GM21381 (cell line): Measurements from ENCODE around the gene GMEB2.
"Not testable (repeated sequence)": the region's sequence is repeated elsewhere in the genome, so short reads cannot be mapped to it uniquely, and the experiment has no call there.

Source experiments
- ATAC-seq: cut with Tn5 transposase; IDR thresholded peaks from one replicate; pipeline ENCODE4 v1.9.1; 2021; ENCODE audit warnings: mild to moderate bottlenecking, moderate library complexity; ENCODE audit not compliant: unreplicated experiment

GMEB2 gene

DNA sequence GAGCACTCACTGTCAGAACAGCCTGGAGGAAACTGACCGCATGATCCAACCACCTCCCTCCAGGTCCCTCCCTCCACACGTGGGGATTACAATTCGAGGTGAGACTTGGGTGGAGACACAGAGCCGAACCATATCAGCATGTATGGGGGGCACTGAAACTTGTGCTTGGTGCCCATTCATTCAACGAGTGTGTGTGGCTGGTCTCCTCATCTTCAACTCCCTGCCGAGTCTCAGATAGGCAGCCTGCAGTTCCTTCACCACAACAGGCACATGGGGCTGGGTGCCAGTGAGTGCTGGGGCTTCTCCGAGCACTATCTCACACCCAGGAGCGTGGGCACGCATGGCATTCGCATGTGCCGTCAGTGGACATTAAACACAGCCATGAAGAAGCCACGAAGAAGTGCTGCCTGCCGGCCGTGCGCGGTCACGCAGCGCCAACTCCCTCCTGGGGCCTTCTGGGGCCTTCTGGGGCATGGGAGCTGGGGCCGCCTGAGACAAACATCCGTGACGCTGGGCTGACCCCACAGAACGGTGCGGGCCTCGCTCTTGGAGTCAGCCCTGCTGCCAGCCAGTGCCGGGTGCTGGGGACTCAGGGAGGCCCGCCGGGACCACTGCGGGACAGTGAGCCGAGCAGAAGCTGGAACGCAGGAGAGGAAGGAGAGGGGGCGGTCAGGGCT lies 30.5 kb upstream of the GMEB2 start:
- no peak for ATAC-seq

DNA sequence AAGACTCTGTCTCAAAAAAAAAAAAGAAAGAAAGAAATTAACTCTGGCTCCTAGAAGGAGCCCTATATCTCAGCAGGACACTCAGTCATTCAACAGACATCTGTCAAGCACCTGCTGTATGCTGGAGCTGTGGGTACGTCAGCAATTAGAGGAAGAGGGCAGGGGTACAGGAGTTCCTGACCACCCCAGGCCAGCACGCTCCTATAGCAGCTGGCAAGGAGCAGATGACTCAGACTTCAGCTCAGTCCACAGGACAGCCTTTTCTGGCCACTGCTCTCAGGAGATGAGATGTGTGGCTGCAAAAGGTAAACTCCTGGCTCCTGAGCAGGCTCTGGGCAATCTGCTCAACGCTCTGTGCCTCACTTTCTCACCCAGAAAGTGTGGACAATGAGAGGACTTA lies 29.6 kb upstream of the GMEB2 start:
- ATAC-seq, result no peak

DNA sequence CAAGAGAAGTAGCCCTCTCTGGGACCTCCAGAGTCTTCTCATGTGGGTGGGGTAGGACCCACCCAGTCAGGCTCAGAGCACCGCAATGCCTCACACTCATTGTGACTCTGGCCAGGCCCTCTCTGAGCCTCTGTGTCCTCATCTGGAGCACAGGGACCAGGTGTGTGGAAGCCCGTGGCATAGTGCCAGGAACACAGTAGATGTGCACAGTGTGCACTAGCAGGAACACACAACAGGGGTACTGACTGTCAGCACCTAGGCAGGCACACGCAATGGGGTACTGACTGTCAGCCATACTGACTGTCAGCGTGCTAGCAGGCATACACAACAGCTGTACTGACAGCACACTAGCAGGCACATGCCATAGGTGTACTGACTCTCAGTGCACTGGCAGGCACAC lies 28.3 kb upstream of the GMEB2 start:
- ATAC-seq, result no peak

DNA sequence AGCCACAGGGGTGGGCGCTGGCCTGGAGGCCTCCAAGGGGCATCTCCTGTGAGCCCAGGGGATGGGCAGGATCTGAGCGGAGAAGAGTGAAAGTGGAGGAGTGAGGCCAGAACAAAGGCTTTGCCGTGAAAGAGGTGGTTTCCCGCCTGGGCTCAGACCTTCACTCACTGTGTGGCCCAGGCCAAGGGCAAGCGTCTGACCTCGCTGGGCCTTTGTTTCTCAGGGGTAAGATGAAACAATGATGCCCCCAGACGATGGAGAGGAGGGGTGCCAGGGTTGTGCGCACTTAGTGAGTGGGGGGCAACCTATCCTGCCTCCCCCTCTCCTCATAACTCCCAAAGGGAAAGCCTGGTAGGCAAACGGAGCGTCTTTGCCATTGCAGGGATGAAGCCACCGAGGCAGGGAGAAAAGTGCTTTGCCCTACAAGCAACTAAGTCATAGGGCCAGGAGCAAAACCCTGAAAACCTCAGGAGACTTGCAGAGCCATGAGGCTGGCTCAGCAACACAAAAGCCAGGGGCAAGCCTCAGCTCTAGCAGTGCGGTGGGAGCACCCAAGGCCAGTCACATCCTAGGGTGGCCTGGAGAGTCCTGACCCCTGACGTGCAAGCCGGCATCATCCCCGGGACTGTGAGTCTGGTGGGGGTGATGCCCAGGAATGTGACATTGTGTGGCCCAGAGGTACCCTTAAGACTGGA lies 27.2 kb upstream of the GMEB2 start:
- ATAC-seq, result no peak

DNA sequence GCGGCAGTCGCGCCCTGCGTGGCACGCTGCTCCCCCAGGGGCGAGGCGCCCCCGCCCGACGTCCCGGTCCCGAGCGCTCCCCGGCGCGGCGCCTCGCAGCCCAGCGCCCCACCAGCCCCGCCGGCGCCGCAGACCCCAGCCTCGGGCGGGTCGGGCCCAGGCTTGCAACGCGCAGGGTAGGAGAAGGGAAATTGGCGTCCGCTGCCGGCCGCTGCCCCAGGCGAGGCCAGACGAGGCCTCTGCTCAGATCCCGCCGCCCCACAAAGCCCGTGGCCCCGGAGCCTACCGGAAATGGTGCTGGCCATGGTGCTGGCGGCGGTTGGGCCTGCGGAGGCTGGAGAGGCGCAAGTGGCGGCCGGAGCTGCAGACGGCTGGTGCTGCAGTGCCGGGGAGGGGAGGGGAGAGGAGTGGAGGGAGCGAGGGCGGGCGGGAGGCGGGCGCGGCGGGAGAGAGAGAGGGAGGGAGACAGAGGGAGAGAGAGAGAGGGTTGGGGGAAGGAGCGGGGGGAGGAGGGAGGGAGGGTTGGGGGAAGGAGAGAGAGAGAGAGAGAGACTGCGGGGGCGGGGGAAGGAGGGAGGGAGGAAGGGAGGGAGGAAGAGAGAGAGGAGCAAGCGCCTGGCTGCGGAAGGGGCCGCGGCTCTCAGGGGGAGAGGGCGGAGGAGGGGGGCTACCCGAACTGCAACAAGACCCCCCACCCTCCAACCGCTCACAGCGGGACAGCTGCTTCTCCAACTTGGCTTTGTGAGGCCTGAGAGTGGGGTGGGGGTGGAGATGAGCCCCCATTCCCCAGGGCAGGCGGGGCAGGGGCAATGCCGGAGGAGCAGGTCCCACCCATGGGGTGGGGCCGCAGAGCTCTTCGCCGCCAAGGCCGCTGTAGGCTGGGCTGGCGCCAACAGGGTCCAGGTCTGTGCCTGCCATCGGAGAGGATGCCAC lies 26.4 kb upstream of the GMEB2 start, which contains the start of gene STMN3:
STMN3 (minus strand) TSS at position 384 of the 933 bp plus-strand sequence; CDS start at position 305, 79 bp downstream.
- ATAC-seq, result no peak

DNA sequence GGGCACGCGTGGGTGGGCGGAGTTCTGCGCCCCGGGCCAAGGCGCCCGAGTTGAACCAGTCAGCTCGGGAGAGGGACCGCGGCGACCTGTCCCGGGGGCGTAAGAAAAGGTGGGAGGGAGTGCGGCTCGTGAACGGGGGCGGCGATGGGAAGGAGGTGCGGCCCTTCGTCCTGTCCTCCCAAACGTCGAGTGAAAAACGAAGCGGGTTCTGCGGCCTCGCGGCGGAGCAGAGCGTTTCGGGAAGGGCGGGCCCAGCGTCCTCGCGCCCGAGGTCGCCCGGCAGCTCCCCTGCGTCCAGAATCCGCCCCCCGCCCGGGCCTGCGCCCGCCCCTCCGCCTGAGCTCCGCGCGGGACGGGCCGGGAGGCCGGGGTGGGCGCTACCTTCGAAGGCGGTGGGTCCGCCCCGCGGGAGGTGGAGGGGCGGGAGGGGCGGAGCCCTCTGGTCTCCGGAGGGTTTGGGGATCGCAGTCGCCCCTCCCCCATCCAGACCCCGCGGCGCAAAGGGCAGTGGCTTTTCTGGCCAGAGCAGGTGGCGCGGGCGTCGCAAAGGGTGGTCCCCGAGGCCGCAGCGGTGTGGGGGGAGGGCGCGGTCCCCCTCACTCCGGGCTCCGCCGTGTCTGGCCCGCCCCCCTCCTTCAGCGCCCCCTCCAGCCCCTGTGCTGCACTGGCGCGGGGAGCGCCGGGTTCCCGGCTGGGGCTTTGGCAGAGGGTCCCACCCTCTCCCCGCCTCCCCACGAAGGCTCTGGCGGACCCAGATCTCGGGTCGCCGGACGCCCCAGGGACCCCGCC lies 25.5 kb upstream of the GMEB2 start:
- ATAC-seq, result no peak

DNA sequence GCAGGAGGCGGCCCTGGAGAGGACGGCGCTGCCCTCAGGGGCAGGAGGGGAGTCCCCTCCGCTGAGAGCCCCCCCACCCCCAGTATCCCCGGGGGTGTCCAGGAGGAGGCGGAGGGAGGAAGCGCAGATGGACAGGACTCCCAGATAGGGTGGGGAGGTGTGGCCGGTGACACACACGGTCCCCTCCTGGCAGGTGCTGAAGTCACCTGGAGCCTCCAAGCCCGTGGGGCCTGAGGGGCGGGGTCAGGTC lies 25.0 kb upstream of the GMEB2 start:
- no peak for ATAC-seq

DNA sequence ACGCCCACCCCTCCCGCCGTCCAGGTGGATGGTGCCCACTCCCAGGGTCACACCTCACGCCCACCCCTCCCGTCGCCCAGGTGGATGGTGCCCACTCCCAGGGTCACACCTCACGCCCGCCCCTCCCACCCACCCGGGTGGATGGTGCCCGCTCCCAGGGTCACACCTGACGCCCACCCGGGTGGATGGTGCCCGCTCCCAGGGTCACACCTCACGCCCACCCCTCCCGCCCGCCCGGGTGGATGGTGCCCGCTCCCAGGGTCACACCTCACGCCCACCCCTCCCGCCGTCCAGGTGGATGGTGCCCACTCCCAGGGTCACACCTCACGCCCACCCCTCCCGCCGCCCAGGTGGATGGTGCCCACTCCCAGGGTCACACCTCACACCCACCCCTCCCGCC lies 23.6 kb upstream of the GMEB2 start:
- not testable (repeated sequence) for ATAC-seq

DNA sequence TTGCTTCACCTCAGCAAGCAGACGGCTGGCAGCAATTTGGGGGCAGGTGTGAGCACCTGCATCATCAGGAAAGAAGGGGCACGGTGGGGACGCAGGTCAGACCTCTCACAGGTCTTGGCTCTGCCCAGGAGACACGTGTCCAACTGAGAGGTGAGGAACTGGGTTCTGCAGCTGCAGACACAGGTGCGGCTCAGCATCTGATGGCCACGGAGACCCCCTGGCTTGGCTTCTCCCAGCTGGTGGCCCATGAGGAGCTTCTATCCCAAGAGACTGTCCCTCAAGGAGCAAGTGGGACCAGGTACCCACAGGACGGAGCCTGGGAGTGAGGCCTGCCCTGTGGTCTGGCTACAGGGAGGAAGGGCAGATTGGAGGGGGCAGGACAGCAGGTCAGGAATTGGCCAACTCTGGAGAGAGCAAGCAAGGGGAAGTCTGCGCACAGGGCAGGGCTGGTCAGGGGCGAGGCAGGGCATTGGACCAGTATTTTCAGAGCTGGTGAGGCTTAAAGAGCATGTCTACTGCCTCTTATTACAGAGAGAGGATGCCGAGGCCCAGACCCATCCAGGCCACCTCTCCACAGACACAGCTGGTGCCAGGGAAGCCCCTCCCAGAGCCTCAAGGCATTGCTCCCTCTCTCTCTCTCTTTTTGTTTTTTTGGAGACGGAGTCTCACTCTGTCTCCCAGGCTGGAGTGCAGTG lies 22.1 kb upstream of the GMEB2 start:
- no peak for ATAC-seq

DNA sequence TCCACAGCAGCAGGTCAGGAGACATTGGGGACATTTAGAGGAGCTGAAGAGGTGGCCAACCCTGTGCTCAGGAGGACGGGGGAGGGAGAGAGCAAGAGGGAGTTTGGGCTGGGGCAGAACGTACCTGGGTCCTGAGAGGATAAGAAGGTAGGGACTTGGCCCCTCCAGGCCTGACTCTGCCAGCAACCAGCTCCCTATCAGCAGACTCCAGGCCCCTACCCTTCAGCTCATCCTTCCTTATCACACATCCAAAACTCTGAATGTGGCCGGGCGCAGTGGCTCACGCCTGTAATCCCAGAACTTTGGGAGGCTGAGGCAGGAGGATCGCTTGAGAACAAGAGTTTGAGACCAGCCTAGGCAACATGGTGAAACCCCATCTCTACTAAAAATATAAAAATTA lies 21.3 kb upstream of the GMEB2 start:
- no peak for ATAC-seq

DNA sequence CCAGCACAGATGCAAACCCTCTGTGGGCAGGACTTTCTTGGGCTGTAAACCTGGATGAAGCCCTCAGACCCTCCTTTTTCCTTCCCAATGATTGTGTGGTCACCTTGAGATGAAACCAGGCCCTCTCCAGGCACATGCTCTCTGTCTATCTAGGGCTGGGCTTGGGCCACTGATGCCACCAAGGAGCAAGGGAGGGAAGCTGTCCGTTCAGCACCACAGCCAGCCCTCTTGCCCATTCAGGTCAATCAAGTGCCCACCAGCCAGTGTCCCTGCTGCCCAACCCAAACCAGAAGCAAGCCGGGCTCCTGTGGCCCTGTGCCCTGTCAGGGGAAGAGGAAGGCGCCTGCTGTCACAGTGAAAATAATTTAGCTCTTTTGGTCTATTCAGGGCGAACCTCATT lies 18.3 kb upstream of the GMEB2 start:
- no peak for ATAC-seq

DNA sequence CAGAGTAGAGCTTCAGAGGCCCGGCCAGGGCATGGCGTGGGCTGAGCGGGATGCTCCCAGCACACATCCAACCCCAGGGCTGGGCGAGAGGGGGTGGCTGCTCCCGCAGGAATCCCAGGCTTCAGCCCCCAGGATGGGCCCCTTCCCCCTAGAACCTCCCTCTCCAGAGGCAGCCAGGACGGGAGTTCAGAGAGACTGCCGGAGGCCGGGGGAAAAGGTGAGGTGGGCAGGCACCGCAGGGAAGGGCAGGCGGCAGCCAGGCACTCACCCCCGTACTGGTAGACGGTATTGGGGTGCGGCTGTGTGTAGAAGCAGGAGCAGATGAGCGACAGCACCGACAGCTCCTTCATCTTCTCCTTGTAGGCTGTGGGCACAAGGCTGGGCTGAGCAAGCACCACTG lies 17.0 kb upstream of the GMEB2 start:
- no peak for ATAC-seq

DNA sequence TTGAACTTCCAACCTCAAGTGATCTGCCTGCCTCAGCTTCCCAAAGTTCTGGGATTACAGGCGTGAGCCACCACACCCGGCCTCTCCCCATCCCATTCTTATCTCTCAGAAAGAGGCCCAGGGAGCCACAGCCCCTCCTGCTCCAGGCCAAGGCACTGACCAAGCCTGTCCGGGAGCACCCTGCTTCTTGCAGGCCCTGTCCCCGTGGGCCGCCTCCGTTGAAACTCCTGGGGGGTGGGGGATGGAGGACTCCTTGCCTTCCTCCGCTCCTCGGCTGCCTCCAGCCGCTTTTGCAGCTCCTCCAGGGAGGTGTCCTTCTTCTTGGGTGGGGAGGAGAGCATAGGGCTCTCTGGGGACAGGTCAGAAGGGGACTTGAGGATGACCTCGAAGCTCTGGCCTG lies 16.6 kb upstream of the GMEB2 start:
- no peak for ATAC-seq

DNA sequence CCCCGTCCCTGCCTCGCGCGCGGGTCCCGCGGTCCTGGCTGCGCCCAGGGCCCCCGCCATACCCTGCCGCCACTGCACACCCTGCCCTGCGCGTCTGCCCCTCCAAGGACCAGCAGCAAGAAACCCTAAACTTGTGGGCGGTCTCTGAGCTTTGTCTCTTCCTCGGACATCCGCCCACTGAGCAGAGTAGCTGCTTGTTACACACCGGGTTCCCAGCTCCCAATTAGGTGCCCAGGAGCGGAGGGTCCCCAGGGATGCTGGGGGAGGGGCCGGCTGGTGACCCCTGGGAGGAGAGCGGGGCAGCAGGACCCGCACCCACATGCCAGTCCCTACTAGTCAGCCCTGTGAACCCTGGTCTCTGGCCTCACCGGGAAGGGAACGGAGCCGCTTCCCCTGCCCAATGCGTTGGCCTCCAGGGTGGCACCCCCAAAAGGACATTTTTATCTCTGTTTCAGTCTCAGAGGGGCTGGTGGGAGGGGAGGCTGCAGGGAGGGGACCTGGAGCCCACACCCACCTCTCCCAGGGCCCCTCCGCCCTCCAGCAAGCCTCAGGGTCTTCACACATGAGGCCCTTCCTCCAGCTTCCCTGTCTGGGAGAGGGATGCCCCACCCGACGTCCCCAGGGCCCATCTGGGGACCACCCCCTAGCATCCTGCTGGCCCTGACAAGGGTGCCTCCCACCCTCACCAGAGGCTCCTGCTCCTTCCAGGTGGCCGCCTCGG lies 15.8 kb upstream of the GMEB2 start:
- no peak for ATAC-seq

DNA sequence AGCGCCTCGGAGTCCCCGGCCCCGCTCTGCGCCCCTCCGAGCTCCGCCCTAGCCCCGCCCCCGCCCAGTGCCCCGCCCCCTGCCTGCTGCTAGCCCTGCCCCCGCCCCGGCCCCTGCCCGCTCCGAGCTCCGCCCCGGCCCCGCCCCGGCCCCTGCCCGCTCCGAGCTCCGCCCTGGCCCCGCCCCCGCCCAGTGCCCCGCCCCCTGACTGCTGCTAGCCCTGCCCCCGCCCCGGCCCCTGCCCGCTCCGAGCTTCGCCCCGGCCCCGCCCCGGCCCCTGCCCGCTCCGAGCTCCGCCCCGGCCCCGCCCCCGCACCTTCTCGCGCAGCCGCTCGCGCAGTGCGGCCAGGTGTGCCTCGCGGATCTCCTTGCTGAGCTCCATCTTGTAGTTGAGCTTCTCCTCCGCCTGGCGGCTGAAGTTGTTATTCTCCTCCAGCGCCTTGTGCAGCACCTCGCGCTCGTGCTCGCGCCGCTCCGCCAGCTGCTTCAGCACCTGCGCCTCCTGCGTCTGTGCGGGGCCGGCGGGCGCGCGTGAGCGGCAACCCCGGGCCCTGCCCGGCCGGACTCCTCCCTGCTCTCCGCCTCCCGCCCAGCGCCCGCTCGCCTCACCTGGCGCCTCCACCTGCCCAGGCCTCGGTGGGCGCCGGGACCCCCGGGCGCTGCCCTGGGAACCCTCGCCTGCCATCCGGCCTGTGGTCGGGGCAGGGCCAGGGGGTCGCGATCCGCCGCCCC lies 15.1 kb upstream of the GMEB2 start:
- ATAC-seq, result peak; percentile 63

DNA sequence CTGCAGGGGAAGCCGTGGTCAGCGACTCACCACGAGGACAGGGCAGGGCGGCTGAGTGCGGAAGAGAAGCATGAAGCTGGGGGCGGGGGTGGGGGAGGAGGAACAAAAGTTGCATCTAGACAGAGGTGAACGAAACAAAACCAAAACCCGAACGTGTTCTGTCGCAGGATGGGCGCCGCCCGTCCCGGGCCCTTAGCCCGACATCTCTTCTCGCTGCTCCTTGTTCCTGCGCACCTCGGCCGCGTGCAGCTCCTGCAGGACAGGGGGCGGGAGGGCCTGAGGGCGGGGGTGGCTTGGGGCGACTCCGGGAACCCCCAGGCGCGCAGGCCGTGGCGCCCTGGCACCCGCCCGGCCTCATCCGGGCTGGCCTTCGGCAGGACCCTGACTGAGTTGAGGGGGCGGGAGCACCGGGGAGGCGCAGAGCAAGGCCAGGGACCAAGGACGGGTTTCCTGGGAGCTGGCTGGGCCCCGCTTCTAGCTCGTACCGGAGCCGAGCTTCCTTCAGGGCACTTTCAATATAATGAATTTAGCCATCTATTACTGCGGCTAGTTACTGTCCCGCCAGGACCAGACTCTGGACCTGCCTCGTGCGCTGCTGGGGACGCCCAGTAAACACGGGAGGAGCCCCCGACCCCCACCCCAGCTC lies 14.4 kb upstream of the GMEB2 start:
- peak; percentile 19 for ATAC-seq

DNA sequence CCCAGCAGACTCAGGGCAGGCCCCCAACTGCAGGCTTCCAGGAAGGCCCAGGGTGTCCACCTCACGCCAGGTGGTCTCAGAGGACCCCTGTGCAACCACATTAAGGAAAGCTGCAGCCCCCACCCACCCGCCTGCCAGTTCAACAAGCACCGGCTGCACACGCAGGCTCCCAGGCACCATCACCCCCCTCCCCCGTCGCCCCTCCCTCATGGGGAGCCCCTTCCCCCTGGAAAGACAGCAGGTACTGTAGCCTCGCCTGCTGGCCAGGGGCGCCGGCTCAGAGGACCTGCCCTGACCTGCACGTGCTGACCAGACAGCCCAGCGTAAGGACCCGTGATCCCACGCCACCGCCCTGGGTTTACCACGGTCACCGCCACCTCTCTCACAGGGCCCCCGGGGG lies 13.8 kb upstream of the GMEB2 start:
- ATAC-seq, result peak; percentile 4

DNA sequence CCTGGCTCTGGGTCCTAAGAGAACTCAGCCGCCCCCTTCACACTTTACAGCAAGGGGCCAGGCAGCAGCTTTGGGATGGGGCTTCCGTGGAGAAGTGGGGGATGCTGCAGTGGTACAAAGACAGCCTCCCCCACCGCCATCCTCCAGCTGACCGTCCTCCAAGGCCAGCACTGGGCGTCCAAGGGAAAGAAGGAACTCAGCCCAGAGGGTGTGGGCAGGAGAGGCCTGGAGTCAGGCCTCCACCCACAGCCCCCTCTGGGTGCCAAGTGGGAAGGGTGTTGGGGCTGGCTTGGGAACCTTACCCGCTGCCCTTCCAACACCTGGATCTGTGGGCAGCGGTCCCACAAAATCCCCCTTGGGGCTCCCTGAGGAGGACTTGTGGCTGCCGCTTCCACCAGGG lies 13.2 kb upstream of the GMEB2 start:
- ATAC-seq, result no peak
